HEK293 (cell line): ENCODE results near the gene CROCC.

Source experiments
- CTCF ChIA-PET: fragments of 350-600 bp; formaldehyde crosslinking; extraction: SDS; loops from one replicate; lab custom pipeline; 2021; ENCODE audit warnings: antibody characterized with exemption; lab: Yijun Ruan, JAX
- POLR2A ChIA-PET: fragments of 300-600 bp; formaldehyde crosslinking; extraction: SDS; loops from one replicate; lab custom pipeline; 2020; ENCODE audit warnings: antibody characterized with exemption, inconsistent platforms; lab: Yijun Ruan, JAX
- H3K27ac ChIP-seq: fragments of 200-500 bp; sonication (Bioruptor generic); 2 replicates; pipeline ENCODE4 v1.5.1; 2014; ENCODE audit warnings: low read depth, low read length, control low read depth, inconsistent platforms; ENCODE audit errors: extremely low read depth
- H3K36me3 ChIP-seq, 2 experiments: fragments of 200-500 bp in 1 of 2; sonication (Bioruptor generic) in 1 of 2; 1 replicate in 1 of 2; 2 replicates in 1 of 2; pipeline ENCODE4 v1.5.1; 2014 to 2017; ENCODE audit warnings: inconsistent platforms in 2 of 2, low read length in 2 of 2; ENCODE audit not compliant: control insufficient read depth in 2 of 2, insufficient read depth in 1 of 2
- H3K4me1 ChIP-seq: fragments of 200-500 bp; sonication (Bioruptor generic); 2 replicates; pipeline ENCODE4 v1.5.1; 2014; ENCODE audit warnings: mild to moderate bottlenecking, low read length, inconsistent platforms; ENCODE audit not compliant: control insufficient read depth, insufficient read depth
- H3K4me3 ChIP-seq: 2 replicates; pipeline ENCODE4 v1.5.1; 2011; ENCODE audit warnings: low read depth, mild to moderate bottlenecking, control low read depth, low read length, moderate library complexity
- H3K9me3 ChIP-seq: fragments of 200-500 bp; sonication (Bioruptor generic); 2 replicates; pipeline ENCODE4 v1.5.1; 2014; ENCODE audit warnings: low read depth, low read length, inconsistent platforms; ENCODE audit not compliant: control insufficient read depth, insufficient read depth
- BCL11B ChIP-seq: fragments of 450-650 bp; formaldehyde crosslinking; IDR thresholded peaks from 2 replicates; pipeline ENCODE4 v1.5.1; 2016; ENCODE audit warnings: low read depth, missing biosample characterization, missing genetic modification characterization
- KLF1 ChIP-seq: fragments of 450-650 bp; formaldehyde crosslinking; IDR thresholded peaks from 2 replicates; pipeline ENCODE4 v1.5.1; 2016; ENCODE audit warnings: missing biosample characterization, missing genetic modification characterization
- MYNN ChIP-seq: fragments of 450-650 bp; formaldehyde crosslinking; IDR thresholded peaks from 2 replicates; pipeline ENCODE4 v1.5.1; 2016; ENCODE audit warnings: missing biosample characterization, missing genetic modification characterization, borderline replicate concordance
- MZF1 ChIP-seq: fragments of 450-650 bp; formaldehyde crosslinking; IDR thresholded peaks from 2 replicates; pipeline ENCODE4 v1.5.1; 2017; ENCODE audit warnings: missing biosample characterization, missing genetic modification characterization, borderline replicate concordance
- ZBTB1 ChIP-seq: fragments of 450-650 bp; formaldehyde crosslinking; IDR thresholded peaks from 2 replicates; pipeline ENCODE4 v1.5.1; 2016; ENCODE audit warnings: missing biosample characterization, missing genetic modification characterization
- ZFHX2 ChIP-seq: fragments of 450-650 bp; formaldehyde crosslinking; conservative IDR thresholded peaks from 2 replicates; pipeline ENCODE4 v1.5.1; 2016; ENCODE audit warnings: missing biosample characterization, missing genetic modification characterization
- ZFP37 ChIP-seq: fragments of 450-650 bp; formaldehyde crosslinking; IDR thresholded peaks from 2 replicates; pipeline ENCODE4 v1.5.1; 2016; ENCODE audit warnings: missing biosample characterization, missing genetic modification characterization
- ZNF132 ChIP-seq: fragments of 450-650 bp; formaldehyde crosslinking; IDR thresholded peaks from 2 replicates; pipeline ENCODE4 v1.5.1; 2017; ENCODE audit warnings: missing biosample characterization, missing genetic modification characterization, borderline replicate concordance
- ZNF184 ChIP-seq: fragments of 450-650 bp; IDR thresholded peaks from 2 replicates; pipeline ENCODE4 v1.5.1; 2018; ENCODE audit warnings: missing biosample characterization, mild to moderate bottlenecking, missing genetic modification characterization
- ZNF48 ChIP-seq: fragments of 450-650 bp; formaldehyde crosslinking; IDR thresholded peaks from 2 replicates; pipeline ENCODE4 v1.5.1; 2016; ENCODE audit warnings: missing biosample characterization, missing genetic modification characterization
- ZNF501 ChIP-seq: fragments of 450-650 bp; formaldehyde crosslinking; IDR thresholded peaks from 2 replicates; pipeline ENCODE4 v1.5.1; 2016; ENCODE audit warnings: missing biosample characterization, missing genetic modification characterization
- ZNF529 ChIP-seq: fragments of 450-650 bp; formaldehyde crosslinking; IDR thresholded peaks from 2 replicates; pipeline ENCODE4 v1.5.1; 2017; ENCODE audit warnings: missing genetic modification characterization, missing biosample characterization; ENCODE audit not compliant: insufficient replicate concordance
- ZNF530 ChIP-seq: fragments of 450-650 bp; formaldehyde crosslinking; IDR thresholded peaks from 2 replicates; pipeline ENCODE4 v1.5.1; 2016; ENCODE audit warnings: low read depth, missing biosample characterization, missing genetic modification characterization
- ZNF777 ChIP-seq: fragments of 450-650 bp; formaldehyde crosslinking; IDR thresholded peaks from 2 replicates; pipeline ENCODE4 v1.5.1; 2017; ENCODE audit warnings: missing biosample characterization, missing genetic modification characterization, borderline replicate concordance
- TF ChIP-seq, protein P1 (sequence below): IDR thresholded peaks from 2 replicates; pipeline ENCODE4 v1.6.1; 2011; ENCODE audit warnings: mild to moderate bottlenecking, low read depth, low read length, borderline replicate concordance
- TF ChIP-seq, protein P2 (sequence below): fragments of 450-650 bp; formaldehyde crosslinking; conservative IDR thresholded peaks from 2 replicates; pipeline ENCODE4 v1.5.1; 2016; ENCODE audit warnings: low read depth, missing biosample characterization, missing genetic modification characterization

CROCC gene

DNA sequence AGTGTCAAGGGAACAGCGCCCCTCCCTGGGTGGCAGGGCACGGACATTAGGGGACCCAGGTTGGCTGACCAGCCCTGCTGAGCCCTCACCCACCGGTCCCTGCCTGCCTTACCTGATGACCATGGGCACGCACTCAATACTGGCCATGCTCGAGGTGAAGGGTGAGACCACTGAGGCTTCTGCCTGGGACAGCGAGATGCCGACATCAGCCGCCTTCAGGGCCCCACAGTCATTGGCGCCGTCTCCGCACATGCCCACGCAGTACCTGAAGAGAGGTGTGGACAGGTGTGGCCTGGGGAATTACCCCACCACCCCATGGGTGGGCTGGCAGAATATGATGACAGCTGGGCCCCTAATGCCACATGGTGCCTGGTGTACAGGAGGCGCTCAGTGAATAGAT is 66.5 kb downstream of the CROCC start:
- Histone ChIP-seq H3K4me1 (no peaks in the 10 kb centered on the region), H3K9me3 (no peaks in the 10 kb centered on the region), H3K27ac (no peak overlapping the region), H3K4me3 (no peak overlapping the region), H3K36me3 (peaks cover 0 to 69% of the 10 kb centered on the region in 2 experiments; a peak in 2 of 3 replicates)
- ChIA-PET CTCF (interaction anchor here (1.7 to 3.5 kb wide), 2 partner anchors 12 to 22 kb away, joined by 13 to 15 read pairs; no protein-coding TSS in a partner anchor), POLR2A (no interaction called here)
- TF ChIP-seq ZNF184 (tag by site-specific recombination), result no peak
- no peak for TF ChIP-seq ZFHX2 (tag by site-specific recombination)

- ChIA-PET POLR2A (interaction anchor here (0.6 to 1.2 kb wide), 4 partner anchors 10 to 38 kb away, joined by 3 read pairs; partner anchors contain the start of gene ATP13A2), CTCF (interaction anchor here (0.6 to 1.2 kb wide), 3 partner anchors 10 to 86 kb away, joined by 3 to 5 read pairs (median 3); no protein-coding TSS in a partner anchor)
- peaks cover 0 to 73% of the 10 kb centered on the region in 2 experiments; a peak in 2 of 3 replicates for H3K36me3 ChIP-seq
Observed at GRCh38 chr1:16989676-16990391, 68.1 kb downstream of the CROCC start.

DNA sequence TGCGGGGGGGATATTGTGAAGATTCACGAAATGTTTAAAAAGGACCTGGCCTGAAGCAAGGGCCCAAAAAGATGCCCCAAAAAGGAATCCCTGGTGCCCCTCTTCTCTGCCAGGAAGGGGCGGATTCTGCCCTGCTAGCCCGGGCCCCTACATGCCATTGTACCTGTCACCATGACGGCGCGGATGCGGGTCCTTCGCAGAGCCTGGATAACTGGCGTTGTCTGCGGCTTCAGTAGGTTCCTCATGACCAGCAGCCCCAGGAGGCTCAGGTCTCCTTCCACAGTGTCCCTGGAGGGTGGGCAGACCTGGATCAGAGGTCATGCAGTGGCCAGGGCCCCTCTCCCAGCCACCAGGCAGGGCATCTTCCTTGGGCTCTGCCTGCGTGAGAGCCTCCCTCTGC is 69.8 kb downstream of the CROCC start:
- no peak overlapping the region for H3K27ac ChIP-seq
- H3K4me3 ChIP-seq, result no peak overlapping the region
- no peaks in the 10 kb centered on the region for H3K9me3 ChIP-seq
- H3K4me1 ChIP-seq, result no peaks in the 10 kb centered on the region
- TF ChIP-seq ZNF501 (tag by site-specific recombination), result no peak
- TF ChIP-seq, protein P1, sequence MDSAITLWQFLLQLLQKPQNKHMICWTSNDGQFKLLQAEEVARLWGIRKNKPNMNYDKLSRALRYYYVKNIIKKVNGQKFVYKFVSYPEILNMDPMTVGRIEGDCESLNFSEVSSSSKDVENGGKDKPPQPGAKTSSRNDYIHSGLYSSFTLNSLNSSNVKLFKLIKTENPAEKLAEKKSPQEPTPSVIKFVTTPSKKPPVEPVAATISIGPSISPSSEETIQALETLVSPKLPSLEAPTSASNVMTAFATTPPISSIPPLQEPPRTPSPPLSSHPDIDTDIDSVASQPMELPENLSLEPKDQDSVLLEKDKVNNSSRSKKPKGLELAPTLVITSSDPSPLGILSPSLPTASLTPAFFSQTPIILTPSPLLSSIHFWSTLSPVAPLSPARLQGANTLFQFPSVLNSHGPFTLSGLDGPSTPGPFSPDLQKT, result no peak
- no peak for TF ChIP-seq ZBTB1 (tag by site-specific recombination)
- no peak for TF ChIP-seq KLF1
- no peak for TF ChIP-seq ZNF48
- no peak for TF ChIP-seq ZNF777 (tag by site-specific recombination)
- no peak for TF ChIP-seq ZNF530 (tag by site-specific recombination)
- ChIA-PET CTCF (no interaction called here), POLR2A (no interaction called here)
- H3K36me3 ChIP-seq, result peaks cover 0 to 73% of the 10 kb centered on the region in 2 experiments; a peak in 2 of 3 replicates

More at GRCh38 chr1:16989676-16990391, 68.1 kb downstream of the CROCC start:
- no peak overlapping the region for H3K4me3 ChIP-seq
- no peaks in the 10 kb centered on the region for H3K9me3 ChIP-seq
- no peak for TF ChIP-seq ZNF530 (tag by site-specific recombination)
- TF ChIP-seq ZNF132 (tag by site-specific recombination), result no peak
- no peak for TF ChIP-seq MZF1 (tag by site-specific recombination)
- TF ChIP-seq MYNN (tag by site-specific recombination), result no peak
- no peak for TF ChIP-seq ZNF529
- TF ChIP-seq, protein P2, sequence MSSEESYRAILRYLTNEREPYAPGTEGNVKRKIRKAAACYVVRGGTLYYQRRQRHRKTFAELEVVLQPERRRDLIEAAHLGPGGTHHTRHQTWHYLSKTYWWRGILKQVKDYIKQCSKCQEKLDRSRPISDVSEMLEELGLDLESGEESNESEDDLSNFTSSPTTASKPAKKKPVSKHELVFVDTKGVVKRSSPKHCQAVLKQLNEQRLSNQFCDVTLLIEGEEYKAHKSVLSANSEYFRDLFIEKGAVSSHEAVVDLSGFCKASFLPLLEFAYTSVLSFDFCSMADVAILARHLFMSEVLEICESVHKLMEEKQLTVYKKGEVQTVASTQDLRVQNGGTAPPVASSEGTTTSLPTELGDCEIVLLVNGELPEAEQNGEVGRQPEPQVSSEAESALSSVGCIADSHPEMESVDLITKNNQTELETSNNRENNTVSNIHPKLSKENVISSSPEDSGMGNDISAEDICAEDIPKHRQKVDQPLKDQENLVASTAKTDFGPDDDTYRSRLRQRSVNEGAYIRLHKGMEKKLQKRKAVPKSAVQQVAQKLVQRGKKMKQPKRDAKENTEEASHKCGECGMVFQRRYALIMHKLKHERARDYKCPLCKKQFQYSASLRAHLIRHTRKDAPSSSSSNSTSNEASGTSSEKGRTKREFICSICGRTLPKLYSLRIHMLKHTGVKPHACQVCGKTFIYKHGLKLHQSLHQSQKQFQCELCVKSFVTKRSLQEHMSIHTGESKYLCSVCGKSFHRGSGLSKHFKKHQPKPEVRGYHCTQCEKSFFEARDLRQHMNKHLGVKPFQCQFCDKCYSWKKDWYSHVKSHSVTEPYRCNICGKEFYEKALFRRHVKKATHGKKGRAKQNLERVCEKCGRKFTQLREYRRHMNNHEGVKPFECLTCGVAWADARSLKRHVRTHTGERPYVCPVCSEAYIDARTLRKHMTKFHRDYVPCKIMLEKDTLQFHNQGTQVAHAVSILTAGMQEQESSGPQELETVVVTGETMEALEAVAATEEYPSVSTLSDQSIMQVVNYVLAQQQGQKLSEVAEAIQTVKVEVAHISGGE, result no peak
- TF ChIP-seq BCL11B (tag by site-specific recombination), result no peak
- no peak for TF ChIP-seq ZFP37
- no peaks in the 10 kb centered on the region for H3K4me1 ChIP-seq
- H3K27ac ChIP-seq, result no peak overlapping the region
